ENCODE measurements around the gene EXOC1L. TPM values are rescaled to one million over a fixed set of nuclear protein-coding genes. Genes with fewer than 3 reads are reported as not detected.

EXOC1L gene
- total RNA-seq, 1 donor from 2014 or later, result not detected

DNA sequence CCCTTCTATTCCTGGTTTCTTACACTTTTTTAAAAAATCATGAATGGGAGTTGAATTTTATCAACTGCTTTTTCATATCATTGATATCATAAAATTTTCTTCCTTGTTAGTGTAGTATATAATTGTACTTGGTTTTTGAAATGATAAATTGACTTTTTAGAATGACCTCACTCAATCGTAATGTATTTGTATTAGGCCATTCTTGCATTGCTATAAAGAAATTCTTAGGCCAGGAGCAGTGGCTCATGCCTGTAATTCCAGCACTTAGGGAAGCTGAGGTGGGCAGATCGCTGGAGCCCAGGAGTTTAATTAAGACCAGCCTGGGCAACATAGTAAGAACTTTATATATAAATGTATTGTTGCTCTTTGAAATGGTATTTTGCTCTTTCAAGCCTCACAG lies 40.1 kb downstream of the EXOC1L start:
- Histone ChIP-seq H3K27ac (replicated peaks) (no peak overlapping the region), H3K27me3 (ENCODE audit: low read depth) (no peaks in the 10 kb centered on the region), H3K4me1 (peaks cover 15% of the 10 kb centered on the region), H3K4me3 (no peak overlapping the region), H3K36me3 (peaks cover 56% of the 10 kb centered on the region), H3K9me3 (replicated peaks) (no peaks in the 10 kb centered on the region)
- no peak for DNase-seq
- intact Hi-C loops (cut with micrococcal nuclease), result no loop called here
- TF ChIP-seq, protein P1, sequence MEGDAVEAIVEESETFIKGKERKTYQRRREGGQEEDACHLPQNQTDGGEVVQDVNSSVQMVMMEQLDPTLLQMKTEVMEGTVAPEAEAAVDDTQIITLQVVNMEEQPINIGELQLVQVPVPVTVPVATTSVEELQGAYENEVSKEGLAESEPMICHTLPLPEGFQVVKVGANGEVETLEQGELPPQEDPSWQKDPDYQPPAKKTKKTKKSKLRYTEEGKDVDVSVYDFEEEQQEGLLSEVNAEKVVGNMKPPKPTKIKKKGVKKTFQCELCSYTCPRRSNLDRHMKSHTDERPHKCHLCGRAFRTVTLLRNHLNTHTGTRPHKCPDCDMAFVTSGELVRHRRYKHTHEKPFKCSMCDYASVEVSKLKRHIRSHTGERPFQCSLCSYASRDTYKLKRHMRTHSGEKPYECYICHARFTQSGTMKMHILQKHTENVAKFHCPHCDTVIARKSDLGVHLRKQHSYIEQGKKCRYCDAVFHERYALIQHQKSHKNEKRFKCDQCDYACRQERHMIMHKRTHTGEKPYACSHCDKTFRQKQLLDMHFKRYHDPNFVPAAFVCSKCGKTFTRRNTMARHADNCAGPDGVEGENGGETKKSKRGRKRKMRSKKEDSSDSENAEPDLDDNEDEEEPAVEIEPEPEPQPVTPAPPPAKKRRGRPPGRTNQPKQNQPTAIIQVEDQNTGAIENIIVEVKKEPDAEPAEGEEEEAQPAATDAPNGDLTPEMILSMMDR (IDR thresholded peaks at IDR 0.05; ENCODE audit: borderline replicate concordance), result no peak

DNA sequence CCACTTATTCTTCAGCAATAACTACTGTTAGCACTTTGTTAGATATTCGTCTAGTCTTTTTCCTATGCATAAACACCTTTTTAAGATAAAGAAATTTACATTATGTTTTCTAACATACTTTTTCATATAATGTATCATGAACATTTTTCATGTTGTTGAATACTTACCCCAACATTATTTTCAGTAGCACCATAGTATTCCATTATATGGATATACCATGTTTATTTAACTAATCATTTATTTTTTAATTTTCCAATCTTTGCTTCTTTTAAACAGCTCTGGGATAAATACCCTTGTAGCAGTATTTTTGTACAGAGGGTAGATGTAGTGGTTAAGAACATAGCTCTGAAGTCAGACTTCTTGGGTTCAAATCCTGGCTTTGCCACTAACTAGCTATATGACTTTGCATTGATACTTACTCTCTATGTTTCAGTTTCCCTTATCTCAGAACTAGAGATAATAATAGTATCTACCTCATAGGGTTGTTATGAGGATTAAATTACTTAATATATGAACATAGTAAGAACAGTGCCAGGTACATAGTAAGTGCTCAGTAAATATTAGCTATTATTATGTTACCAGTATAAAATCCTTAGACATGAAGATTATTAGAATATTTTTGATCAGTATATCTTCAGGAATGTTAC lies 45.1 kb downstream of the EXOC1L start:
- no peak overlapping the region for H3K27ac ChIP-seq (replicated peaks)
- peaks cover 62% of the 10 kb centered on the region for H3K36me3 ChIP-seq
- TF ChIP-seq, protein P1 (IDR thresholded peaks at IDR 0.05; ENCODE audit: borderline replicate concordance), result no peak
- no peaks in the 10 kb centered on the region for H3K27me3 ChIP-seq (ENCODE audit: low read depth)
- peaks cover 21% of the 10 kb centered on the region for H3K4me1 ChIP-seq
- no peak for DNase-seq
- no peaks in the 10 kb centered on the region for H3K9me3 ChIP-seq (replicated peaks)
- no peak overlapping the region for H3K4me3 ChIP-seq
- intact Hi-C loops (cut with micrococcal nuclease), result no loop called here

DNA sequence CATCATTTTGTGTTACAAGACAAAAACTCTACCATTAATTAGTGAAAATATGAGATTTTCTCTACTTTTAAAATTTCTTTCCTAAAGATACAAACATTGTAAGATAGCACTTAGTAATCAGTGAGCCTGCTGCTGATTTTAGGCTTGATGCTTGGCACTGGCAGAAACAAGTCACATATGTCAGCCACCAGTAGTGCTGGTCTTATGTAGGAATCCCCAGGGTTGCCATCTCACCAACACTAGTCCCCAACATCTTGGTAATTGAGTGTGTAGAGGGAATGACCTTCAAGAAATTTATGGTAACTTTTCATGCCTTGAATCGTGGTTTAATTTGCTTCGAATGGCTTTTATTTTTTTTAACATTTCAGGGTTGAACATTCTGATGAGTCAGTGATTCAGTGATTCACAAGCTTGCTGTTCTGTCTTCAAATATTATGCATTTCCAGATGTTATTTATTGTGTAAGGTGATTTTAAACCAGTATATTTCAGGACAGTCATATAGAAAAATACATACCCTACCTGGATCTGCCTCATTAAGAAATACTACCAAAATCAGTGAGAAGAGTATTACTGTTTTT lies 45.7 kb downstream of the EXOC1L start:
- intact Hi-C loops (cut with micrococcal nuclease), result no loop called here
- no peaks in the 10 kb centered on the region for H3K9me3 ChIP-seq (replicated peaks)
- H3K27ac ChIP-seq (replicated peaks), result peak overlapping the region; percentile 75
- DNase-seq, result no peak
- H3K4me3 ChIP-seq, result no peak overlapping the region
- TF ChIP-seq, protein P1 (IDR thresholded peaks at IDR 0.05; ENCODE audit: borderline replicate concordance), result no peak
- peaks cover 62% of the 10 kb centered on the region for H3K36me3 ChIP-seq
- no peaks in the 10 kb centered on the region for H3K27me3 ChIP-seq (ENCODE audit: low read depth)
- H3K4me1 ChIP-seq, result peaks cover 21% of the 10 kb centered on the region

DNA sequence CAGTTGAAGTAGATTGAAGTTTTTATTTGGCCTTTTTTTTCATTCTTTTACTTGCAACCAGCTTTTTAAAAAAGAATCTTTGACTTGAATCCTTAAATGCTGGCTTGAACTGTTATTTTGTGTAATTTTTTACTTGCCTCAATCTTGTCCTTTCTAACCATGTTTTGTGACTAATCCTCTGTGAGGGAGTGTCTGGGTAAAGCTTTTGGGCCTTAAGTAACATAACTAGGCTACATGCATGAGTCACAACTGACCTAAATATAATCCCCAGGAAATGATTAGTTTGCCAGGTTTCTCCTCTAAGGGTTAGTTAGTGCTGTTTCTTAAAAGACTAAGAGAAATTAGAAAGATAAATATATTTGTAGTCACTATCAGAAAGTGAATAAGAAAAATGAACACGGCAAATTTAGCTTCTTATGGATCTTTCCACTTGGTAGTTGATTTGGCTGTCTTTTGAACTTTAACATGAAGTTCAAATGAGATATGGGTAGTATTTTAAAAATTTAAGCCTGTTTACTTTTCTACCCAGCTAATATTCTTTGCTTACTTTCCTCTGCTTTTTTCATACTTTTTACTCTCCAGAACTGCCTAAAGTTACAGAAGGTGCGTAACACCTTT lies 46.8 kb downstream of the EXOC1L start:
- peak overlapping the region; percentile 75 for H3K27ac ChIP-seq (replicated peaks)
- TF ChIP-seq, protein P1 (IDR thresholded peaks at IDR 0.05; ENCODE audit: borderline replicate concordance), result no peak
- no peak for DNase-seq
- H3K36me3 ChIP-seq, result peaks cover 62% of the 10 kb centered on the region
- H3K4me3 ChIP-seq, result no peak overlapping the region
- intact Hi-C loops (cut with micrococcal nuclease), result no loop called here
- no peaks in the 10 kb centered on the region for H3K9me3 ChIP-seq (replicated peaks)
- peaks cover 21% of the 10 kb centered on the region for H3K4me1 ChIP-seq
- no peaks in the 10 kb centered on the region for H3K27me3 ChIP-seq (ENCODE audit: low read depth)

DNA sequence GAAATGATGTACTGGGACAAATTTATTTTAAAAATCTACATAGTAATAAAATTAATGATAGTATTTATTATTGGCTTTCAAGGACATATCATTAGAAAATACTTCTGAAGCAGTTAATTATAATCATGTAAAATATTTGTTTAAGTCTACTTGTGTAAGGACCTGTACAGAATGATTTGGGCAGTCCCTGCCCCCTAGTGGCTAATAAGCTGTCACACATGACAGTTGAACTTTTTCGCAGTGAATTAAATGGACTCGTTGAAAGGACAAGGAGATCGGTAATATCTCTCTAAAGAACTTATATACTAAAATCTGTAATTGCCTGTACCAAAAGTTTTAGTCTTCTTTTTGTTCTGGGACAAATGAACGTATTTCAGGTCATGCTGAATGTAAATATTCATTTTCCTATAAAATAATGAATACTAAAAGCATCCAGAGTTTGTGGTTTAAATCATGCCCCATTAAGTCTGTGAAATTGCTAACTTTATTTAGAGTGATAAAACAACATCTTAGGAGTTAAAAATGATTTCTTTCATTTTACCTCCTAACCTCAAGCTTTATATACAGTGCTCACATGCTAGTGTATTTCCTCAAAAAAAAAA lies 47.5 kb downstream of the EXOC1L start:
- Histone ChIP-seq H3K9me3 (replicated peaks) (no peaks in the 10 kb centered on the region), H3K4me3 (no peak overlapping the region), H3K36me3 (peaks cover 65% of the 10 kb centered on the region), H3K27ac (replicated peaks) (peak overlapping the region; percentile 75), H3K27me3 (ENCODE audit: low read depth) (no peaks in the 10 kb centered on the region), H3K4me1 (peaks cover 21% of the 10 kb centered on the region)
- no peak for DNase-seq
- intact Hi-C loops (cut with micrococcal nuclease), result no loop called here
- TF ChIP-seq, protein P1 (IDR thresholded peaks at IDR 0.05; ENCODE audit: borderline replicate concordance), result peak; percentile 91
